NCI-H128 (cell line): ENCODE results near the gene ARHGEF10L.

Source experiments
- DNase-seq: peaks from one replicate; lab custom pipeline; 2025; ENCODE audit not compliant: unreplicated experiment; lab: John Stamatoyannopoulos, UW

Gene ARHGEF10L

DNA sequence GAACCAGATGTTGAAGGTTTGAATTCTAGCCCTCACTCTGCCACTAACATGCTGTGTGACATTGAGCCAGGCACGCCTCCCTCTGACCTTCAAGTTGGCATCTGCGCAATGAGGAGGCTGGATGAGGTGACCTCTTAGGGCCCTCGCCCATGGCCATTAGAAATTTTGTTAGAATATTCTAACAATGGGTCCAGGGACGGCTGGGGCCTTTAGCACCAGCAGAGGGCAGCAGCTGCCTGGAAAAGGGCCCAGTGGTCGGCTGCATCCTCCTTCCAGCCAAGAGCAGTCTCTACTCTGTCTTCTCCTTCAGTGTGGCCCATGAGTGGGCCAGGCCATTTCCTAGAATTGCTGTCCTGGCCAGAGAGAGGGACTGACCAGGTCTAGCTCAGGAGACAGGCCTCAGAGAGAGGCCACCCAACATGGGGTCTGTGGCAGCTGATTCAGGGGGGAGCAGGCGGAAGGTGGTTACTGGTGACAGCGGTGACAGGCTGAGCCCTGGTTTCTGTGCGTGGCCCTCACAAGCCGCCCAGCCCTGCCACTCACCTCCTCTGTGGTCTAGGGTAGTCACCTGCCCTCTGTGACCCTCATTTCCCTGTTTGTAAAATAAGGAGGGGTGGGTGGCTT, 114.3 kb downstream of the ARHGEF10L start:
- peak; percentile 25 for DNase-seq

DNA sequence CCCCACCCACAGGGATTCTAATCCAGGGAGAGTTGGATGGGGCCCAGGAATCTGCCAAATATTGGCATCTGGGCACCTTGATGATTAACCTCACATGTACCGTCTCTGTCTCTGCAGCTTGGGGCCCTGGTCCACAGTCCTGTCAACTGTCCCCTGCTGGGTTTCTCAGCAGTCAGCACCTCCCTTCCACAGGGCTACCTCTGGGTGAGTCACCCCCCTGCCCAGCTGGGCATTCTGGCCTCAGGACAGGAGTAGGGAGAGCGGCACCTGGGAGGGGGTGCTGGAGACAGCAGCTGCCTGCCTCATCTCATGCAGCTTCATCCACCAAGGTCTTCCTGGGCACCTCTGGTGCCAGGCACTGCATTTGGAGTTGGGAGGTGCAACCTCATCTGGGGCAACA, 115.0 kb downstream of the ARHGEF10L start:
- DNase-seq, result no peak

DNA sequence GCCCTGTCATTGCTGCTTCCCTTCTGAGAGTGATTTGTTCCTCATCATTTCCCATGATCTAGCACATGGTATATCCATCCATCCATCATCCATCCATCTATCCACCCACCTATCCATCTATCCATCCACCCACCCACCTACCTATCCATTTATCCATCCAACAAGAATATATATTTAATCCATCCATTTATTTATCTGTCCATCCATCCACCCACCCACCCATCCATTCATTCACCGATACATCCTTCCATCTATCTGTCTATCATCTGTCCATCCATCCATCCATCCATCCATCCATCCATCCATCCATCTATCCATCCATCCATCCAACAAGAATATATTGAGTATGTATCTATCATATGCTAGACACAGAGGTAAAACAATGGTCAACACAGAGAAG, 115.7 kb downstream of the ARHGEF10L start:
- no peak for DNase-seq

DNA sequence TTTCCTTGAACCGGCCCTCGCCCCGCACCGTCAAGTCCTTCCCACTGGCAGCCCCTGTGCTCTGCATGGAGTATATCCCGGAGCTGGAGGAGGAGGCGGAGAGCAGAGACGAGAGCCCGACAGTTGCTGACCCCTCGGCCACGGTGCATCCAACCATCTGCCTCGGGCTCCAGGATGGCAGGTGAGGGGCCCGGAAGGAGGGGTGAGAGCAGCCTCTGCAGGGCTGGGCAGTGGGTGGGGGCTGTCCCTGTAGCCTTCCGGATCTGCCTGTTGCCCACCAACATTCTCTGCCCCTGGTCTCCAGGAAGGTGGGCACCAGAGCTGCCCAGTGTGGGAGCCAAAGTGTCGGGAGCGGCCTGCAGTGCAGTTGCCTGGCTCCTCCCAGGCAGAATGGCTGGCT, 116.4 kb downstream of the ARHGEF10L start:
- no peak for DNase-seq

DNA sequence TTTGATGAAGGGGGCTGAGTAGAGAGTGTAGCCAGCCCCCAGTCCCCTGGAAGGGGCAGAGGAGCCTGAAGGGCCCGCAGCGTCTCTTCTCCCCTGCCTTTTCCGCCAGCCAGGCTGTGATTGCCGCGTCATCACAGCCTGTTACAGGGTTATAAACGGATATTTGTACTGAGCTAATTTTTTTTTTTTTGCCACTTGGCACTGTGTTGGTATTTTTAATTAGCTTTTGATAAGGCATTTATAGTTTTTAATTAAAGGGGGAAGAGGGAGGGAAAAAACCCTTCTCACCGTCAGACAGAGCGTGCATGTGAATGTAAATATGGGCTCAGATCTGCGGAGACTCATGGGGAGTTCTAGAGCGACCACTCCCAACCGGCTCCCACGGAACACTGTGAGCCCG, 117.9 kb downstream of the ARHGEF10L start:
- no peak for DNase-seq

DNA sequence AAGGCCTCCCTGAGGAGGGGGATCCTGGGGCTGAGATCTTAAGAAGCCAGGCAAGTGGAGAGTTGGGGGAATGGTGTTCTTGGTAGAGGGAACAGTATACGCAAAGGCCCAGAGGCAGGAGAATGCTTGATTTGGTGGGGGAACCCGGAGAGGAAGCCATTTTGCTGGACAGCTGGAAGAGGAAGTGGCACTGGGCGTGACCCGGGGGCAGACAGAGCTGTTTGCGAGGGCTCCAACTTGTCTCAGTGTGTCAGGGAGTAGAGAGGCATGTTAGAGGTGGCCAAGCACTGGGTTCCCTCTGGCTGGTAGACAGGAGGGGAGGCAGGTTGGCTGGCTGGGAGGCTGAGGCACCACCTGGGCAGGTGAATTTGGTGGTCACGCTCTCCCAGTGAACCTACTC, 119.3 kb downstream of the ARHGEF10L start:
- DNase-seq, result no peak

DNA sequence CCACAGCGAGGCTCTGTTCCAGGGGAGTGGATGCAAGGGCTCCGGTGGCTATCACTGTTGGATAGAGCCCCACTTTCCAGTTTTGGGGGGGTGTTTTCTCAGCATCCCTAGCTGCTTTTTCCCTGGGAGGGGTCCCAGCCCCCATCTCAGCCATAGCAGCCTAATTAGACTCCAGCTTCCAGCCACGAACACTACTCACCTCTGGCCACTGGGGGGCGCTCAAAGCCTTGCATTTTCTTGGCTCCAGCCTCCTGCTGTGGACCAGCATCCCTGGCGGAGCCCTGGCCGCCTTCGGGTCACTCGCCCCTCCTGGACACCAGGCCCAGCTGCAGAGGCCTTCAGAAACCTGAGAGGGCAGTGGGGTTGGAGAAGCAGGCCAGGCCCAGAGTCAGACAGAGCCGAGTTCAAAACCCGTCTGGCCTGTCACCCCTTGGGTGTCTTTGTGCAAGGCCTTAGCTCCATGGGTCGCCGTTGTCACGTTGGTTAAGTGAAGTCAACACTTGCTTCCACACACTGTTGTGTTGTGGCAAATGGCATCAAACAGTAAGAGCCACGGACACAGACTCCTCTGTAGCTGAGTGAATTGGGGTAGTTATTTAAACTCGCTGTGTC, 122.2 kb downstream of the ARHGEF10L start:
- DNase-seq, result peak; percentile 10

DNA sequence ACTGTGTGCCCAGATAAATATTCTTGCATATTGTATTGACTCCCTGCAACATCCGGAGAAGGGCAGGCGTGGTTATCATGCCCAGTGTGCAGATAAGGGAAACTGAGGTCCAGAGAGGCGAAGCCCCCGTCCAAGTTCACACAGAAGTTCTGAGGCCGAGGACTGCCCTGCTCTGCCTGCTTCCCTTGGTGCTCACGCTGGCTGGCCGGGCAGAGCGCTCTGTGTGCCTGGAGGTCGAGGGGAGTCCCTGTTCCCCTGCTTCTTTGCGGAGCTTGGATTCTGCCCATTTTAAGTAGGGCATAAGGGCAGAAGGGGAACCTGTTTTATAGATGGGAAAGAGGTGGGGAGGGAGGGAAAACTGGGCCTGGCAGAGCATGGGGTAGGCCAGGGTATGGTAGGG, 122.8 kb downstream of the ARHGEF10L start:
- no peak for DNase-seq

DNA sequence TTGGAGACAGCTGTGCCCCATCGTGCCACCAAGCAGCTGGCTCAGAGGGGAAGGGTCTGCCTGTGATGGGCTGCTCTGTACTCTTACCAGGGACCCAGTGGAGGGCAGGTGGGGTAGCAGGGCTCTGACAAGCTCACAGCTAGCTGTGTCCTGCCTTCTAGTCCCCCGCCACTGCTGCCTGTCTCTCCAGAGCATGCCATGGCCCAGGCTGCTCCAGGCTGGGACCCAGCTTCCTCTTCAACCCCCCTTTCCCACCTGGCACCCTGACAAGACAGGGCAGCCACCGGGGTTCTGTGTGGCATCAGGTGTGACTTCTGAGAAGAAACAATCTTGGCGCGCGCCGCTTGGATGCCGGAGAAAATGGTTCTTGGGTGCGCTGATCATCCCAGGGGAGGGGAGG, 123.3 kb downstream of the ARHGEF10L start:
- no peak for DNase-seq

DNA sequence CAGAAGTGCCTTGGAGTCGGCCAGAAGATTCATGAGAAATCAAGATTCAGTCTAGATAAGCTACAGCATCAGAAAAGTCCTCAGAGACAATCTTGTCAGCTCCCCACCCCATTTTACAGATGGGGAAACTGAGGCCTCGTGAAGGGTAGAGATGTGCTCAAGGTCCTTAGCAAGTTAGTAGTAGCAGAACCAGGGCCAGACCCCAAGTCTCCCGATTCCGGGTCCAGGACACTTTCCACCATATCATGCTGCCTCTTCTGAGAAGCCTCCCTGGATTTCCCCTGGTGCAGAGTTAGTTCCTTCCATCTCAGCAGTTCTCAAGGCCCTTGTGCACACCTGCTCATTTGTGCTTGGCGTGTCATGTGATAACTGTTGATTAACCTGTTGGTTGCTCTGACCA, 124.1 kb downstream of the ARHGEF10L start:
- no peak for DNase-seq

DNA sequence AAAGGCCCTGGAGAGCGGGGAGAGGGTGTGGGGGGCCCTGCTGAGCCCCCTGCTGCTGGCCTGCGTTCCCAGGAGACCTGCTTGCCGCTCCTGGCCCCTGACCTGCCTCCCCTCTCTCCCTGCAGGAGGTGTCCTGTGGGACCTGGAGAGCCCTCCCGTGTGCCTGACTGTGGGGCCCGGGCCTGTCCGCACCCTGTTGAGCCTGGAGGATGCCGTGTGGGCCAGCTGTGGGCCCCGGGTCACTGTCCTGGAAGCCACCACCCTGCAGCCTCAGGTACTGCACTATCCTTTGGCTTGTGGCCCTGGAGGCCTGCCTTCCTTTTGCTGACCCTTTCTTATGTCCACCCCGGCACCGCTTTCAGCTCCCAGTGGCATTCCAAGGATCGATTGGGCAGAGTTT, 124.8 kb downstream of the ARHGEF10L start:
- DNase-seq, result no peak

DNA sequence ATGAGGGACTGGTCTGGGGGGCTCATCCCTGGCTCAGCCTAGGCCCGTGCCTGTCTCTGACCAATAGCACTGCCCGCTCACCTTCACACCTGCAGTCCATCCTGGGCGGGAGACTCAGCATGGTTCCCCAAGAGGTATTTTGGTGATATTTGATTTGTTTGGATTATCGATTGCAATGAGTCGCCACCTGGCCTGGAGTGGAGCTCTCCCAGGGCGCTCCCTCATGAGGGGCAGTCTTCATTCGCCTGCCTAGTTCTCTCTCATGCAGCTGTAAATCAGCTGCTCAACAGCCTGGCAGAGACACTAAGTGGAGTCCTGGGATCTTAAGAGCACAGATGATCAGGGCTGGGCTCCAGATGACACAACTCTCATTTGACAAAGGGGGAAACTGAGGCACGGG, 125.6 kb downstream of the ARHGEF10L start:
- no peak for DNase-seq

DNA sequence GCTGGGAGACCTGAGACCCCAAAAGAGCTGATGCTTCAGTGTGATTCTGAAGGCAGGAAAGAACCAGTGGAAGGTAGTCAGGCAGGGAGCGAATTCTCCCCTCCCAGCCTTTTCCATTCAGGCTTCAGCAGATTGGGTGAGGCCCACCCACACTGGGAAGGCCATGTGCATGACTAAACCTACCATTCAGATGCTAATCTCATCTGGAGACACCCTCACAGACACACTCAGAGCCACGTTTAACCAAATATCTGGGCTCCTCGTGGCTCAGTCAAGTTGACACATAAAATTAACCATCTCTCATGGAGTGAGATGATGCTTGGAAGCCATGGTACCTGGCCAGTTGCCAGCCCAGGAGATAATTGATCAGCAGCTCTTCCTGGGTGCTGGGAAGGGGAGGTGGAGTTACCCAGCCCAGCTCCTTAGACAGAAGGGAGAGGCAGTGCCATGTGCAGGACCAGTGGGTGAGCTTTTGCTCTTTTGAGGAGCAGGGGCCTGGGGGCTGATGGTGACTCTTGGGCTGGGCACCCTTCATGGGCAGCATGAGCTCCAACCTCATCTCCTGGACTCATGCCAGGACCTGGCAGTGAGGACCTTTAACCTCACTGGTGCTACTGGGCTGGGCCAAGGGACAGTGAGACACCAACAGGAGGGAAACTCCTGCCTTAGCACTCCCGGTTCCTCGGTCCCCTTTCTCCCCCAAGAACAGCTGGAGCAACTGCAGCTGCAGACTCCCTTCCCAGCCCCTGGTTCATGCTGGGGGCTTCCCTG, 126.6 kb downstream of the ARHGEF10L start:
- no peak for DNase-seq

DNA sequence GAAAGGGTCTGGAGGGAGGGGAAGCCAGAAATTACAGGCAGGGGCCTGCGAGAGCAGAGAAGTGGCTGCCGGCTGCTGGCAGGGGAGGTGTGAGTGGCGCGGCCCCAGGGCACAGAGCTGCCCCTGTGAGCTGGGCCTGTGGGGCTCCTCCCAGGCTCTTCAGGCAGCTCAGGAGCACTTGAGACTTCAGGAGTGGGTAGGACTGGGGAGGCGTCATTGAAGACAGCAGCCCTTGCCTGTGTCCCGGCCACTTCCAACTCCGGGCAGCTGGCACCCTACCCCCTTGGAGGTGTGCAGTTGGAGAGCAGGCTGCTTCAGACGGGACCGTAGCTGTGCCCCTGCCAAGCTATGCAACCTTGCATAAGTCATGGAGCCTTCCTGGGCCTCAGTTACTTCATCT, 128.1 kb downstream of the ARHGEF10L start:
- no peak for DNase-seq

DNA sequence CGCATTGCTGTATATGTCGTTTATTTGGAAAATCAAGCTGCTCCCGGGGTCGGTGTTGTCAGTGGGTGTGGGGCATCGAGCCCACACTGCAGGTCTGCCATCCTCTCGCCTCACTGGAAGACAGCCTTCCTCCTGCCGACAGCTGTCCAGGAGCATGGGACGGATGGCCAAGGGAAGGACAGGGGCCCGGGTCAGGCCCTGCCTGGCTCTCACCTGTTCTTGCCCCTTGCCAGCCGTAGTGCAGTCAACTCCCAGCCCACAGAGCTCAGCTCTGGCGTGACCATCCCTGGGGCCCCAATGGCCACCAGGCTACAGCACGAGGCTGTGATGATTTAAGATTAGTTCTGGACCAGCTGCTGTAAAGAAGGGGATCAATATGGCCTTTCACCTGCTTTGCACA, 128.7 kb downstream of the ARHGEF10L start:
- DNase-seq, result no peak

DNA sequence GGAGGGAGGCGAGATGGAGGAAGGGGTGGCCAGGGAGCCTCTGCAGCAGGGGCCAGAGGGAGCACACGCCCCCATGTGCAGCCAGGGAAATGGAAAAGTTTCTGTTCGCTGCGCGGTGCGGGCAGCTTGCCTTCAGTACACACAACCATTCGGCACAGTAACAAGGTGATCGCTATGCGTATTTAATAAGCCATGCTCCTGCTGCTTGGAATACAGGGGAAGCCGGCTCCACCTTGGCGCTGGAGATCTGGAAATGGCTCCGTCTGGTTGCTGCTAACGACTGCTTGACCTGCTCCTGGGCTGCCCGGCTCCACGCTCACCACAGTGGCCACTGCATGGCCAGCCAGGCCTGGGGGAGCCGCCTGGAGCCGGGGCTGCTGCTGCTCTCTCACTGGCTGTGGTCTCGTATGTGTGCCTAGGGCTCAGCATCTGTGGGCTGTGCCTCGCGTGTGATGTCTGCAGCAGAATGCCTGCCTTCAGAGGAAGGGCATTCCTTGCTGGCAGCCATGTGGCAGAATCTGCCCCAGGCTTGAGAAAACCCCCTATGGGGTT, 129.2 kb downstream of the ARHGEF10L start:
- no peak for DNase-seq

DNA sequence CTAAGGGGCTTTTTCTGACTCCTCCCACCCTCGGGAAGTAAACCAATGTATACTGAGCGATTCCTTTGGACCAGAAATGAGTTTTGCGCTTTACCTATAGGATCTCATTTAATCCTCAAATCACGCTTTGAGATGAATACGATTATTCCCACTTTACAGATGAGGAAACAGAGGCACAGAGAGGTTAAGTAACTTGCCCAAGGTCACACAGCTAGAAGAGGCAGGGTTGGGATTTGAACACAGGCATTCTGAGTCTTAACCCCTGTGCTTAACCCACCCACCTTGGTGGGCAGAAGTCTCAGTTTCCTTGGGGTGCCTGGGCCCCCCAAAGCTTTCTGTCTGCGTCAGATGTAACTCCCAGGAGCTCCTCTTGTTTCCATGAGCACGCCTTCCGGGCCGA, 129.8 kb downstream of the ARHGEF10L start:
- DNase-seq, result no peak

DNA sequence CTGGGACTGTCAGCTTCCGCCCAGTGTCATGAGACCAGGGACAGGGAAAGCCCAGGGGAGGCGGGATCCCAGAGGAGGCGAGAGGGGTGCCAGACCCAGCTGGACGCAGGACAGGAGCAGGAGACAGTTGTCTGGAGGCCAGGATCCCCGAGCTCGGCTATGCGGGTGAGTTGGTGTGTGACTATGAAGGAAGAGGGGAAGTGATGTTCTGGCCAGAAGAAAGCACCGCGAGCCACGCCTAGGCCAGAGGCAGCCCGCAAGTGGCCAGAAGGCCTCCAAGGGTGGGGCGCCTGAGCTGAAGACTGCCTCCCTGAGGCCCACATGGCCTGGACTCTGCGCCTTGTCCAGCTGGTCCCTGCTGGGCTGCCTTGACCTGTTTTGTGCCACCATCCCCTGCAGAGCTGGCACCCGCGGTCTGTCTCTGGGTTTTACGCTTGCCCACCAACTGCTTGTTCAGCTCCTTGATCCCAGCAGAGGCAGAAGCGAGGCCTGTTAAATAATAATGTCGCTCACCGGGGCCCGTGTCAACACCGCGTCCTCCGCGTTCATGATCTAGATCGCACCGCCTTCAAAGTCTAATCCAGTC, 130.5 kb downstream of the ARHGEF10L start:
- no peak for DNase-seq

DNA sequence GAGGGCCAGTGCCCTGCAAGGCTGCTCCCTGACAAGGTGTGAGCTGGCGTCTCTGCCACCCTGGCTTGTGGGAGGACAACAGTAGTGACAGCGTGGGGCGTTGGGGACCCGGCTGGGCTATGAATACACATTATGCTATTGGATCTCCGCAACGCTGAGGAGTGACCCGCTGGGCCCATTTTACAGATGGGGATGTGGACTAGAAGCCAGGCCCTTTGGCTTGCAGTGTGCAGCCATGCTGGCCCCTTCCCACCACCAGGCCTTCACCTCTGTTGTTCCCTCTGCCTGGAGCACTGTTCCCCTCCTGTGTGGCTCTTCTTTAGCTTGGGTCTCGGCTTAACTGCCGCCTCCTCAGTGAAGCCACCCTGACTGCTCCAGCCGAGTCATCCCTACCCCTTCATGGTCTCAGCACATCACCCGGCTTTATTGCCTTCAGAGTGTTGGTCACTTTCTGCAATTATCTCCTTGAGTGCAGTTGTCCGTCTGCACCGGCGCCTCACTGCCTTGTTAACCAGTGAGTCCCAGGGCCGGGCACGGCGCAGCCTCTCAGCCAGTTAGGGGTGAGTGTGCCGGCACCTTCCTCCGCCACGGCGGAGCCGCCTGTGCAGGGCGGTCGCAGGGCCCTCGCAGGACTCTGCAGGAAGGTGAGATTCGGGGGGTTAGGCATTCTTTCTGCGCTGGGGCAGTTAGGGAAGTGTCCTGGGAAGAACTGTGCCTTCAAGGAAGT, 131.3 kb downstream of the ARHGEF10L start:
- no peak for DNase-seq

DNA sequence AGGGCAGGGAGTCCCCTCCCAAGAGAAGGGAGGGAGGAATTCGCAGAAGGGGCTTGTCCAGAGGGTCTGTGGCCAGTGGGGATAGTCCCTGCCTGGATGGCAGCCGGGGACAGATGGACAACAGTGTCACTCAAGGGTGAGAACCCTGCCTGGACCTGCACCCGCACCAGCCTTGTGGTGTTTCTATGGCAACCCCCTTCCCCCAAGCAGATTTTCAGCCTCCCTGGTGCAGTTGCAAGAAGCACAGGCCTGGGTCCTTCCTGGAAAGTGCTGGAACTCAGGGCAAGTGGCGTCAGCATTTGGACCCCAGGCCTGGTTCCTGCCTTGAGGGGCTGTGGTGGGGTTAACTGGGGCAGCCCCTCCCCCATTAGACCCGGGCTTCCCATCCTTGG, 131.8 kb downstream of the ARHGEF10L start:
- no peak for DNase-seq

DNA sequence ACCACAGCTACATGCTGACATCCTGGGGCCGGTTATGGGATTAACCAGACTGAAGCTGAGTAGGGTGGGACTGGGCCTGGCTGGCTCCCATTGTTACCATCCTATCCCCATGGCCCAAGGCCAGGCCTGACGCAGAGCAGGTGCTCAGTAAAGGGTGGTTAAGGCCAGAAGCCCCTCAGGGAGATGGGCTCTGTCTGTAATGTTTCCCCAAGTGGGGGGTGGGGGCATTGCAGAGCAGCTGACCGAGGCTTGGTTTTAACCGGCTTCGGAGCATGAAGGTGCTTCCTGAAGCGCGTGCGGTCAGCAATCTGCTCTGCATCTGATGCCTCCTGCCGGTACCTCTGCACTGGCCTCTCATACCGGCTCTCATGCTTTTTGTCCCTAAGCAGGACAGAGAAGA, 132.2 kb downstream of the ARHGEF10L start:
- no peak for DNase-seq
